ENCODE data around the gene WDR37.

WDR37 gene

GRCh38 chr10:1172256-1172984, 116.2 kb downstream of the WDR37 start:
- no peak for DNase-seq

- DNase-seq, result no peak
Observed at GRCh38 chr10:1173091-1173490, 116.9 kb downstream of the WDR37 start.

GRCh38 chr10:1174022-1174421, 117.8 kb downstream of the WDR37 start:
- no peak for DNase-seq

GRCh38 chr10:1175956-1176565, 119.9 kb downstream of the WDR37 start:
- DNase-seq, result no peak

- DNase-seq, result no peak
Observed at GRCh38 chr10:1177936-1178335, 121.8 kb downstream of the WDR37 start.

DNA sequence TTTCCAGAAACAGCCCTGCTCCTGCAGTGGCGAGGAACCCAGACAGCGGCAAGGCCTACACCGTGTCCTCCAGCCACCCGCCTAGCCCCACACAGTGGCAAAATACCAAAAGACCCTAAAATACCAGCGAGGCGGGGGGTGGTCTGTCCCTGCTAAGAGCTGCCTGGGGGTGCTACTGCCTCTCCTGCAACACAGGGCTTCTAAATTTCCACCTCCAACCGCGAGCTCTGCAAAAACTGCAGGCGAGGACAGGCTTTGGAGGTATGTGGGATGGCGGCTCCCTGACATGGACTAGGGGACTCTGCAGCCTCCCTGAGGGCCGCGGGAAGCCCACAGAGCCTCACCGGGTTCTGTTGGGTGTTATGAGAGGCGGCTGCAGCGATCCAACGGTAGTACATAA, 122.3 kb downstream of the WDR37 start:
- no peak for DNase-seq

DNA sequence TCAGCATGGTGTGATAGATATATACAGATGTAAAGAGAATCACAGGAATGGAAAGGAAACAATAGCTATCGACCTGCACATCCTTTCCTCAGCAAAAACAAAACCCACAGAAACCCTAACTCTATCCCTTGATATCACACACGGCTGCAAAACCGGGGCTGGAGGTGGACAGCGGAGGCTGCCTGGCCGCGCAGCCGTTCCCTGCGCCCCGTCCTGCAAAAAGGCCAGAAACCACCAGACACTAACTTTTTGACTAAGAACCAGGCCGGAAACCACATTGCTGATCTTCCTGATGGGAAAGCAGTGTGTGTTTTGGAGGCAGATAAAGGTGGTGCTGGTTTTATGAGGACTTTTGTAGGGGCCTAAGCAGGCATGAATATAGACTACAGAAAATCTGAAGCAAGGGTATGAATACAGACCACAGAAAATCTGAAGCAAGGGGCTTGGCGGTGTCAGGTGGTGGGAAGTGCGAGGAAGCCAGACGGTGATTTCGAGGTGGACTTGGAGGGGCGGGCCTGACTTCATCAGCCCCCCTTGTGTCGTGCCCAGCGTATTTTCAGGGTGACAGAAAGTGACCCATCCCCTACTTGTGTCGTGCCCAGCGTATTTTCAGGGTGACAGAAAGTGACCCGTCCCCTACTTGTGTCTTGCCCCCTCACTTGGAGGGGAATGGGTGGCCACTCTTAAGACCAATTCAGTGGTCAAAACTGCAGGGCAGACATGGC, 123.3 kb downstream of the WDR37 start:
- DNase-seq, result no peak

DNA sequence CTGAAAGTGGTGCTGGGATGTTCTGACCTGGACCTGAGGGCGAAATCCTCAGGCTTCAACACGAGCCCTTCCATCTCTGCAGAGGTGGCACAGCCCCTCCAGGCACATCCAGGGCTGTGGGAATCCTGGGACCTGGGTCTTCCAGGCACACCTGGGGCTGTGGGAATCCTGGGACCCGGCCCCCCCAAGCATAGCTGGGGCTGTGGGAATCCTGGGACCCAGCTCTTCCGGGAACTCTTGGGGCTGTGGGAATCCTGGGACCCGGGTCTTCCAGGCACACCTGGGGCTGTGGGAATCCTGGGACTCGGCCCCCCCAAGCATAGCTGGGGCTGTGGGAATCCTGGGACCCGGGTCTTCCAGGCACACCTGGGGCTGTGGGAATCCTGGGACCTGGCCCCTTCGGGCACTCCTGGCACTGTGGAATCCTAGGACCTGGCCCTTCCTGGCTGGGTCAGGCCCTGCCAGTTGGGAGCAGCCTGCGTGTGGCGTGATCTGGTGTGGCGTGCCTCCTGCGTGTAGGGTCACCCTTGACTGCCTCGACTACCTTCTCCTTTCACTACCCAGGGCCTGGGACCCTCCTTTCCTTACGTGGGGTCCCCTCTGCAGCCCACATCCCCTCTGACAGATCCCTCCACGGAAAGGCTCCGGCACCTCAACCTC, 124.0 kb downstream of the WDR37 start:
- no peak for DNase-seq

- DNase-seq, result no peak
Observed at GRCh38 chr10:1180836-1181235, 124.7 kb downstream of the WDR37 start.

All from stimulated activated CD4-positive, alpha-beta T cell treated with anti-CD3 and anti-CD28 coated beads, Interleukin-2, amount 100 ng/mL, for 24 hours (primary cell).